ENCODE data around the gene FANCI.

The FANCI gene

DNA sequence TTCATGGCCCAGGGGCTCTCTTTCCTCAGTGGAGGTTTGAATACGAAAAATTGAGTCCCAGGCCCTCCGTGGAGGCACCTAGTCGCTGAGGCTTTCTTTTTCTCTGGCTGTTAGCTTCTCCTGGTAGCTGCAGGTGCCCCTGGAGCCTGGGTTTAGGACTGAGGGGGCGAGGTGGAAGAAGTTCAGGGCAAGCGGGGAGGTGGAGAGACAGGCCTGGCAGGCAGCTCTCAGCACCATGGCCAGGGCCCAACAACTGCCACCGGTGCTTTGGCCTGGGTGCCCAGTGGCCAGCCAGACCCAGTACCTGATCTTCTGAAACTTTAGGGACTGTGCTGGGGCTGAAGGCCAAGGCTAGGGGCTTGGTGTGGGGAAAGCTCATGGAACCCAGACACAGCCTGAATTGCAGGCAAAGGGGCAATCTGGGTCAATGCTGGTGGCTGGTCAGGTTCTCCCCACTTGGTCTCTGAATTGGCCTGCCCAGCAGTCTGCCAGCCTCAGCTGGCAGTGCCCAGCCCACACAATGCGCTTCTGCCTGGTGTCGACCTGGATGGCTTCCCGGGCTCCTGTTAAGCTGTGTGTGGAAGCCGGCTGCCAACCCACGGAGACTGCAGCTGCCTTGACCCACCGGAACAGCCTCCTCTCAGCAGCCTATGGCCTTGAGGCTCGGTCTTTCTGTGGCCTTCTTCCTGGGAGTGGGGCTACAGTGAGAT lies 121.1 kb downstream of the FANCI start:
- Histone ChIP-seq H4K91ac (ENCODE audit: low read depth, low read length, poor library complexity) (no peak overlapping the region), H2AK5ac (ENCODE audit: low read depth, low read length) (no peak overlapping the region), H3K4me1 (ENCODE audit: control insufficient read depth in 2 of 2, insufficient read depth in 1 of 2, low read depth in 1 of 2, low read length in 2 of 2) (peaks cover 5 to 20% of the 10 kb centered on the region in 2 donors), H2BK15ac (ENCODE audit: low read length) (no peak overlapping the region), H2AFZ (ENCODE audit: low read length) (no peak overlapping the region), H3K4ac (ENCODE audit: low read length) (no peak overlapping the region), H3K79me1 (ENCODE audit: low read depth, low read length) (no peaks in the 10 kb centered on the region), H2BK120ac (ENCODE audit: low read depth, low read length) (no peak overlapping the region), H3K14ac (ENCODE audit: low read length) (no peak overlapping the region), H3K4me2 (ENCODE audit: insufficient read depth, low read length, poor library complexity, severe bottlenecking) (no peak overlapping the region), H2BK5ac (ENCODE audit: low read length) (no peak overlapping the region), H2BK12ac (ENCODE audit: low read length) (peak overlapping the region; percentile 69), H3K9me3 (replicated peaks in 1 of 2; ENCODE audit: control insufficient read depth in 2 of 2, insufficient read depth in 1 of 2, low read depth in 1 of 2, low read length in 2 of 2) (peaks cover 6 to 11% of the 10 kb centered on the region in 2 donors), H3K27me3 (ENCODE audit: control insufficient read depth in 3 of 3, insufficient read depth in 3 of 3, low read depth in 1 of 3, low read length in 3 of 3) (peaks cover 79 to 100% (median 99%) of the 10 kb centered on the region in 3 experiments), H3K18ac (ENCODE audit: low read length) (no peak overlapping the region), H3K23ac (ENCODE audit: low read depth, low read length, poor library complexity) (no peak overlapping the region), H3K9ac (ENCODE audit: low read depth, low read length, poor library complexity) (no peak overlapping the region), H3K36me3 (replicated peaks in 1 of 2; ENCODE audit: control insufficient read depth in 2 of 2, insufficient read depth in 2 of 2, low read length in 2 of 2) (no peaks in the 10 kb centered on the region), H3K27ac (replicated peaks; ENCODE audit: low read length) (no peak overlapping the region), H3K4me3 (ENCODE audit: low read length in 2 of 2) (no peak overlapping the region), H4K8ac (ENCODE audit: low read depth, low read length) (no peak overlapping the region)
- no CpG with 5 or more reads among the region's 13 CpGs for WGBS, 2 donors (ENCODE audit: extremely low coverage in 2 of 2, insufficient read length in 2 of 2, insufficient replicate concordance in 1 of 2)
- DNase-seq (ENCODE audit: low spot score), result no peak

GRCh38 chr15:89365462-89366065 lies 121.8 kb downstream of the FANCI start:
- no peaks in the 10 kb centered on the region for H3K79me1 ChIP-seq (ENCODE audit: low read depth, low read length)
- H2BK120ac ChIP-seq (ENCODE audit: low read depth, low read length), result no peak overlapping the region
- peaks cover 6 to 17% of the 10 kb centered on the region in 2 donors for H3K9me3 ChIP-seq (replicated peaks in 1 of 2; ENCODE audit: control insufficient read depth in 2 of 2, insufficient read depth in 1 of 2, low read depth in 1 of 2, low read length in 2 of 2)
- no peak overlapping the region for H3K9ac ChIP-seq (ENCODE audit: low read depth, low read length, poor library complexity)
- no peak overlapping the region for H2BK12ac ChIP-seq (ENCODE audit: low read length)
- peaks cover 80 to 100% (median 99%) of the 10 kb centered on the region in 3 experiments for H3K27me3 ChIP-seq (ENCODE audit: control insufficient read depth in 3 of 3, insufficient read depth in 3 of 3, low read depth in 1 of 3, low read length in 3 of 3)
- H3K4me1 ChIP-seq (ENCODE audit: control insufficient read depth in 2 of 2, insufficient read depth in 1 of 2, low read depth in 1 of 2, low read length in 2 of 2), result peaks cover 5 to 14% of the 10 kb centered on the region in 2 donors
- H4K8ac ChIP-seq (ENCODE audit: low read depth, low read length), result no peak overlapping the region
- H3K27ac ChIP-seq (replicated peaks; ENCODE audit: low read length), result no peak overlapping the region
- H2AFZ ChIP-seq (ENCODE audit: low read length), result no peak overlapping the region
- no peaks in the 10 kb centered on the region for H3K36me3 ChIP-seq (replicated peaks in 1 of 2; ENCODE audit: control insufficient read depth in 2 of 2, insufficient read depth in 2 of 2, low read length in 2 of 2)
- H2AK5ac ChIP-seq (ENCODE audit: low read depth, low read length), result no peak overlapping the region
- H2BK5ac ChIP-seq (ENCODE audit: low read length), result no peak overlapping the region
- no peak overlapping the region for H4K91ac ChIP-seq (ENCODE audit: low read depth, low read length, poor library complexity)
- no CpG with 5 or more reads among the region's 22 CpGs for WGBS, 2 donors (ENCODE audit: extremely low coverage in 2 of 2, insufficient read length in 2 of 2, insufficient replicate concordance in 1 of 2)
- no peak overlapping the region for H3K4me3 ChIP-seq (ENCODE audit: low read length in 2 of 2)
- no peak overlapping the region for H3K14ac ChIP-seq (ENCODE audit: low read length)
- H3K4ac ChIP-seq (ENCODE audit: low read length), result no peak overlapping the region
- DNase-seq (ENCODE audit: low spot score), result no peak
- H2BK15ac ChIP-seq (ENCODE audit: low read length), result no peak overlapping the region
- H3K4me2 ChIP-seq (ENCODE audit: insufficient read depth, low read length, poor library complexity, severe bottlenecking), result no peak overlapping the region
- no peak overlapping the region for H3K23ac ChIP-seq (ENCODE audit: low read depth, low read length, poor library complexity)
- H3K18ac ChIP-seq (ENCODE audit: low read length), result no peak overlapping the region

Small RNAs within 50 kb of the gene (small RNA-seq; reads per million reads assigned to genes)
- 1.2 reads per million for gene MIR6766 (ENCODE audit: insufficient read depth)
